PC-3 (cell line): ENCODE measurements around the gene RAB44. TPM values are rescaled to one million over a fixed set of nuclear protein-coding genes. Genes with fewer than 3 reads are reported as not detected.

Experiments used
- ATAC-seq: fragments of 200-7000 bp; cut with Tn5 transposase; 2 replicates; pipeline ENCODE4 v1.9.1; 2020; ENCODE audit warnings: mild to moderate bottlenecking, moderate library complexity
- BruUV-seq: library from RNA; stranded (reverse); fragments of 400-500 nt; replicated peaks from 2 replicates; lab custom pipeline; 2021; lab: Mats Ljungman, UMichigan
- CTCF ChIA-PET: fragments of 300-600 bp; sonication (Branson Sonifier 250); formaldehyde crosslinking; loops from one replicate; lab custom pipeline; 2022; ENCODE audit warnings: antibody characterized with exemption; lab: Charles Lee
- POLR2A ChIA-PET: fragments of 300-600 bp; sonication (Branson Sonifier 250); formaldehyde crosslinking; loops from one replicate; lab custom pipeline; 2022; ENCODE audit warnings: antibody characterized with exemption; ENCODE audit not compliant: unreplicated experiment; lab: Charles Lee
- DNase-seq: peaks from one replicate; pipeline ENCODE4 v3.0.0-alpha.2; 2015
- H2AFZ ChIP-seq: fragments of 300-600 bp; sonication (generic); 2 replicates; pipeline ENCODE4 v1.6.0; 2016; ENCODE audit warnings: antibody characterized with exemption, low read length
- H3F3A ChIP-seq: fragments of 300-600 bp; sonication (generic); one replicate; pipeline ENCODE4 v1.6.0; 2017; ENCODE audit warnings: antibody characterized with exemption, low read length, control low read depth, mild to moderate bottlenecking; ENCODE audit not compliant: unreplicated experiment
- H3K27ac ChIP-seq: fragments of 300-600 bp; sonication (generic); 2 replicates; pipeline ENCODE4 v1.5.1; 2016; ENCODE audit warnings: mild to moderate bottlenecking, low read length
- H3K27me3 ChIP-seq: fragments of 300-600 bp; sonication (generic); 2 replicates; pipeline ENCODE4 v1.6.1; 2016; ENCODE audit warnings: low read length, mixed read lengths
- H3K36me3 ChIP-seq: fragments of 300-600 bp; sonication (generic); 2 replicates; pipeline ENCODE4 v1.6.1; 2016; ENCODE audit warnings: low read depth, mixed run types, low read length, mixed read lengths
- H3K4me1 ChIP-seq: fragments of 300-600 bp; sonication (generic); 2 replicates; pipeline ENCODE4 v1.5.1; 2016; ENCODE audit warnings: low read length; ENCODE audit not compliant: insufficient read depth
- H3K4me2 ChIP-seq: fragments of 300-600 bp; sonication (generic); 2 replicates; pipeline ENCODE4 v1.6.0; 2016; ENCODE audit warnings: low read length
- H3K4me3 ChIP-seq: fragments of 300-600 bp; sonication (generic); 2 replicates; pipeline ENCODE4 v1.5.1; 2016; ENCODE audit warnings: mild to moderate bottlenecking, low read length, mixed read lengths
- H3K79me2 ChIP-seq: fragments of 300-600 bp; sonication (generic); 2 replicates; pipeline ENCODE4 v1.6.1; 2017; ENCODE audit warnings: low read length, mixed read lengths
- H3K9ac ChIP-seq: fragments of 300-600 bp; sonication (generic); 2 replicates; pipeline ENCODE4 v1.6.0; 2016; ENCODE audit warnings: mild to moderate bottlenecking, low read length
- H3K9me2 ChIP-seq: fragments of 300-600 bp; sonication (generic); replicated peaks from 2 replicates; pipeline ENCODE4 v1.6.1; 2016; ENCODE audit warnings: mixed run types, low read length, mixed read lengths
- H3K9me3 ChIP-seq: fragments of 300-600 bp; sonication (generic); 2 replicates; pipeline ENCODE4 v1.6.1; 2016; ENCODE audit warnings: low read length, mixed read lengths
- H4K20me1 ChIP-seq: fragments of 300-600 bp; sonication (generic); 2 replicates; pipeline ENCODE4 v1.6.1; 2016; ENCODE audit warnings: low read length, mixed read lengths
- CTCF ChIP-seq: fragments of 300-600 bp; sonication (generic); conservative IDR thresholded peaks from 2 replicates; pipeline ENCODE4 v1.5.1; 2017; ENCODE audit warnings: antibody characterized with exemption, low read depth, mild to moderate bottlenecking, low read length
- EZH2 ChIP-seq: fragments of 300-600 bp; sonication (generic); IDR thresholded peaks from one replicate; pipeline ENCODE4 v1.6.1; 2017; ENCODE audit warnings: antibody characterized with exemption, mild to moderate bottlenecking, low read length; ENCODE audit not compliant: unreplicated experiment
- EZH2phosphoT487 ChIP-seq: fragments of 300-600 bp; sonication (generic); IDR thresholded peaks from 2 replicates; pipeline ENCODE4 v1.6.1; 2018; ENCODE audit warnings: mild to moderate bottlenecking, antibody characterized with exemption, low read length, borderline replicate concordance
- intact Hi-C: fragments of 100-400 bp; cut with micrococcal nuclease; formaldehyde crosslinking; loops from 2 replicates; pipeline ENCODE4 v1.9.0; 2023
- total RNA-seq: library from RNA; depleted of rRNA; stranded (reverse); fragments of >200 nt; gene quantifications from 2 replicates; pipeline ENCODE4 v1.2.3, GENCODE V29; 2014

RAB44 gene
- total RNA-seq, 1 experiment from 2014 or later, result not detected

GRCh38 chr6:36677753-36678487, 19.7 kb upstream of the RAB44 start:
- Histone ChIP-seq H3K9me3 (no peaks in the 10 kb centered on the region), H3K9ac (no peak overlapping the region), H3K36me3 (no peaks in the 10 kb centered on the region), H3K4me2 (peak overlapping the region; percentile 97), H3K4me3 (peak overlapping the region; percentile 76; the same call in 1 of the 2 replicates), H3K9me2 (no peaks in the 10 kb centered on the region), H4K20me1 (no peaks in the 10 kb centered on the region), H2AFZ (peak overlapping the region; percentile 36; the same call in 1 of the 2 replicates), H3K4me1 (peaks cover 27% of the 10 kb centered on the region), H3K79me2 (peaks cover 14% of the 10 kb centered on the region; the same call in 1 of the 2 replicates), H3K27me3 (no peaks in the 10 kb centered on the region), H3K27ac (no peak overlapping the region), H3F3A (no peaks in the 10 kb centered on the region)
- no TSS peak for BruUV-seq
- DNase-seq (no peak), ATAC-seq (no peak)
- intact Hi-C loops, result no loop called here
- ChIA-PET CTCF (interaction anchor here (0.9 to 1.1 kb wide), 2 partner anchors 53 to 63 kb away, joined by 3 to 4 read pairs; no protein-coding TSS in a partner anchor), POLR2A (interaction anchor here (0.5 to 1.1 kb wide), 3 partner anchors 33 to 62 kb away, joined by 3 to 4 read pairs (median 3); no protein-coding TSS in a partner anchor)
- TF ChIP-seq CTCF (no peak), EZH2 (no peak), EZH2phosphoT487 (no peak)

- Histone ChIP-seq H3K27me3 (no peaks in the 10 kb centered on the region), H3K9ac (peak within 1 kb of the TSS; percentile 85), H3K9me3 (no peaks in the 10 kb centered on the region), H3K4me3 (peak within 1 kb of the TSS; percentile 76), H3K9me2 (no peaks in the 10 kb centered on the region), H4K20me1 (no peaks in the 10 kb centered on the region), H3K36me3 (no peaks in the 10 kb centered on the region), H3K27ac (peak within 1 kb of the TSS; percentile 49), H2AFZ (peak within 1 kb of the TSS; percentile 43; the same call in 1 of the 2 replicates), H3K79me2 (peaks cover 18% of the 10 kb centered on the region; the same call in 1 of the 2 replicates), H3F3A (no peaks in the 10 kb centered on the region), H3K4me2 (peak within 1 kb of the TSS; percentile 97), H3K4me1 (peaks cover 34% of the 10 kb centered on the region)
- POLR2A ChIA-PET, result interaction anchor here (0.5 to 1.1 kb wide), 6 partner anchors 34 to 82 kb away, joined by 3 to 4 read pairs (median 4); no protein-coding TSS in a partner anchor
- intact Hi-C loops, result no loop called here
- ATAC-seq, result peak; percentile 74
- DNase-seq, result peak; percentile 92
- CTCF ChIA-PET, result interaction anchor here (0.5 to 1.1 kb wide), 3 partner anchors 13 to 64 kb away, joined by 3 to 5 read pairs (median 4); no protein-coding TSS in a partner anchor
- no TSS peak for BruUV-seq
- TF ChIP-seq EZH2 (no peak), EZH2phosphoT487 (no peak), CTCF (no peak)
These were observed 19.1 kb upstream of the RAB44 start, which contains the start of gene CDKN1A for GRCh38 chr6:36678488-36679042. Gene CDKN1A, plus strand, starts transcription at chr6:36678714. Its CDS starts 5,388 bp downstream, at chr6:36684102.
